SK-N-SH (cell line): ENCODE results near the gene EEFSEC. TPM values are rescaled to one million over a fixed set of nuclear protein-coding genes. Genes with fewer than 3 reads are reported as not detected.

Experiments
- CTCF ChIA-PET: fragments of 300-600, 350-600 bp; formaldehyde crosslinking; extraction: SDS; loops from one replicate; lab custom pipeline; 2021; lab: Yijun Ruan, JAX
- POLR2A ChIA-PET: fragments of 350-600 bp; sonication (Branson Sonifier 250); formaldehyde crosslinking; extraction: SDS; loops from one replicate; lab custom pipeline; 2020; ENCODE audit warnings: antibody characterized with exemption, inconsistent platforms; lab: Yijun Ruan, JAX
- DNase-seq: peaks from one replicate; pipeline ENCODE4 v3.0.0; 2012
- H2AFZ ChIP-seq: fragments of 200-600 bp; sonication (generic); 2 replicates; pipeline ENCODE4 v1.8.1; 2016; ENCODE audit warnings: antibody characterized with exemption, mild to moderate bottlenecking, low read depth
- H3F3A ChIP-seq: fragments of 200-600 bp; sonication (generic); replicated peaks from 2 replicates; pipeline ENCODE3; 2016; ENCODE audit warnings: antibody characterized with exemption, mild to moderate bottlenecking; ENCODE audit not compliant: insufficient read depth
- H3K27ac ChIP-seq, 2 experiments: fragments of 200-500 bp in 1 of 2; fragments of 200-600 bp in 1 of 2; sonication (Bioruptor generic) in 1 of 2; sonication (generic), shearing (Covaris generic) in 1 of 2; 2 replicates each; pipeline versions ENCODE4 v1.5.1 to v1.6.1; 2014 to 2016; ENCODE audit warnings: low read depth in 2 of 2, inconsistent platforms in 1 of 2, low read length in 1 of 2, mild to moderate bottlenecking in 1 of 2, mixed read lengths in 1 of 2
- H3K27me3 ChIP-seq: fragments of 200-600 bp; sonication (generic), shearing (Covaris generic); 2 replicates; pipeline ENCODE4 v1.6.1; 2016; ENCODE audit warnings: mixed run types; ENCODE audit not compliant: insufficient read depth
- H3K36me3 ChIP-seq, 2 experiments: fragments of 200-500 bp in 1 of 2; fragments of 200-600 bp in 1 of 2; sonication (Bioruptor generic) in 1 of 2; sonication (generic) in 1 of 2; replicated peaks in 1 of 2; 2 replicates each; pipeline versions ENCODE3 to v1.5.1; 2014 to 2016; ENCODE audit warnings: low read length in 1 of 2, mild to moderate bottlenecking in 1 of 2; ENCODE audit not compliant: insufficient read depth in 2 of 2, control insufficient read depth in 1 of 2
- H3K4me1 ChIP-seq, 2 experiments: fragments of 200-500 bp in 1 of 2; fragments of 200-600 bp in 1 of 2; sonication (Bioruptor generic) in 1 of 2; sonication (generic), shearing (Covaris generic) in 1 of 2; 2 replicates each; pipeline versions ENCODE4 v1.5.1 to v1.6.1; 2014 to 2016; ENCODE audit warnings: low read depth in 1 of 2, low read length in 1 of 2, mixed run types in 1 of 2; ENCODE audit not compliant: insufficient read depth in 2 of 2, control insufficient read depth in 1 of 2
- H3K4me2 ChIP-seq: fragments of 200-600 bp; sonication (generic), shearing (Covaris generic); 2 replicates; pipeline ENCODE4 v1.6.1; 2017; ENCODE audit warnings: mixed run types
- H3K4me3 ChIP-seq, 2 experiments: fragments of 200-500 bp in 1 of 2; fragments of 200-600 bp in 1 of 2; sonication (Bioruptor generic) in 1 of 2; sonication (generic), shearing (Covaris generic) in 1 of 2; 2 replicates each; pipeline versions ENCODE4 v1.5.1 to v1.8.1; 2014 to 2016; ENCODE audit warnings: low read depth in 2 of 2, inconsistent platforms in 1 of 2, low read length in 1 of 2, mild to moderate bottlenecking in 1 of 2, mixed read lengths in 1 of 2, moderate library complexity in 1 of 2
- H3K79me2 ChIP-seq: fragments of 200-600 bp; sonication (generic); 2 replicates; pipeline ENCODE4 v1.8.1; 2017; ENCODE audit warnings: mild to moderate bottlenecking; ENCODE audit not compliant: insufficient read depth
- H3K9ac ChIP-seq: fragments of 200-600 bp; sonication (generic); 2 replicates; pipeline ENCODE4 v1.6.1; 2017; ENCODE audit warnings: mixed run types
- H3K9me2 ChIP-seq: fragments of 200-600 bp; sonication (generic); 2 replicates; pipeline ENCODE4 v1.6.1; 2017; ENCODE audit warnings: mixed run types
- H3K9me3 ChIP-seq: fragments of 200-600 bp; sonication (generic); 2 replicates; pipeline ENCODE4 v1.6.1; 2017; ENCODE audit warnings: mixed run types, mild to moderate bottlenecking, moderate library complexity
- H4K20me1 ChIP-seq: fragments of 200-600 bp; sonication (generic); 2 replicates; pipeline ENCODE4 v1.6.1; 2017; ENCODE audit warnings: mild to moderate bottlenecking, mixed run types; ENCODE audit not compliant: insufficient read depth
- CHD2 ChIP-seq: fragments of 150-350 bp; IDR thresholded peaks from 2 replicates; pipeline ENCODE4 v1.6.1; 2018; ENCODE audit warnings: low read length; ENCODE audit not compliant: partially characterized antibody
- ELF1 ChIP-seq: IDR thresholded peaks from 2 replicates; pipeline ENCODE4 v1.4.0; 2012
- FOXJ3 ChIP-seq: sonication (generic); formaldehyde crosslinking; IDR thresholded peaks from 2 replicates; pipeline ENCODE4 v1.5.1; 2020; ENCODE audit warnings: mild to moderate bottlenecking, missing genetic modification reagents
- FOXM1 ChIP-seq: IDR thresholded peaks from 2 replicates; pipeline ENCODE4 v1.4.0; 2012; ENCODE audit warnings: low read depth, mild to moderate bottlenecking
- GATA2 ChIP-seq: sonication (generic); formaldehyde crosslinking; IDR thresholded peaks from 2 replicates; pipeline ENCODE4 v1.5.0; 2020; ENCODE audit warnings: mild to moderate bottlenecking, missing genetic modification reagents
- JUND ChIP-seq: IDR thresholded peaks from 2 replicates; pipeline ENCODE4 v1.4.0; 2012
- MAX ChIP-seq: IDR thresholded peaks from 2 replicates; pipeline ENCODE4 v1.4.0; 2012; ENCODE audit warnings: low read depth
- MEF2A ChIP-seq: IDR thresholded peaks from 2 replicates; pipeline ENCODE4 v1.4.0; 2012; ENCODE audit warnings: low read depth, borderline replicate concordance
- NRF1 ChIP-seq: IDR thresholded peaks from 2 replicates; pipeline ENCODE4 v1.6.1; 2012; ENCODE audit warnings: low read depth, mild to moderate bottlenecking, low read length
- REST ChIP-seq: IDR thresholded peaks from 2 replicates; pipeline ENCODE4 v1.6.1; 2012; ENCODE audit warnings: mild to moderate bottlenecking, low read depth, low read length, moderate library complexity
- RXRA ChIP-seq: IDR thresholded peaks from 2 replicates; pipeline ENCODE4 v1.4.0; 2012; ENCODE audit warnings: low read depth, mild to moderate bottlenecking, borderline replicate concordance
- SMC3 ChIP-seq: IDR thresholded peaks from 2 replicates; pipeline ENCODE4 v1.6.1; 2012; ENCODE audit warnings: low read depth, low read length, improper control_type of control experiment
- TCF12 ChIP-seq: IDR thresholded peaks from 2 replicates; pipeline ENCODE4 v1.4.0; 2012
- TEAD4 ChIP-seq: IDR thresholded peaks from 2 replicates; pipeline ENCODE4 v1.4.0; 2012; ENCODE audit warnings: mild to moderate bottlenecking, borderline replicate concordance; ENCODE audit not compliant: insufficient read depth
- USF2 ChIP-seq: fragments of 150-350 bp; IDR thresholded peaks from 2 replicates; pipeline ENCODE4 v1.6.1; 2017; ENCODE audit warnings: antibody characterized with exemption, low read length, low read depth, borderline replicate concordance
- WGBS: methylation state at CpG from one replicate; pipeline ENCODE4 v1.1.6; 2017; ENCODE audit warnings: low lambda C conversion rate; 5-methylcytosine and 5-hydroxymethylcytosine counted together
- polyA plus RNA-seq, 3 experiments: library from polyadenylated mRNA; depleted of rRNA; stranded (reverse); fragments of >200 nt; gene quantifications; 2 replicates each; pipeline ENCODE4 v1.2.3, GENCODE V29; 2012

The EEFSEC gene
- polyA plus RNA-seq, 1 of the 3 experiments (the other 2 are of a cell fraction), result 12.4 TPM

- Histone ChIP-seq H3K9me2 (no peaks in the 10 kb centered on the region), H4K20me1 (no peaks in the 10 kb centered on the region), H3F3A (no peaks in the 10 kb centered on the region), H3K27me3 (no peaks in the 10 kb centered on the region), H3K9ac (no peak overlapping the region), H2AFZ (no peak overlapping the region), H3K79me2 (no peaks in the 10 kb centered on the region), H3K4me1 (peaks cover 9 to 30% of the 10 kb centered on the region in 2 experiments; a peak in 2 of 4 replicates), H3K27ac (no peak overlapping the region), H3K36me3 (no peaks in the 10 kb centered on the region), H3K4me2 (no peak overlapping the region), H3K4me3 (no peak overlapping the region), H3K9me3 (no peaks in the 10 kb centered on the region)
- DNase-seq, result no peak
- WGBS, result 77% methylated on average over 10 of the region's 11 CpGs
- ChIA-PET POLR2A (no interaction called here), CTCF (interaction anchor here (1.1 to 2.1 kb wide), 3 partner anchors 10 to 73 kb away, joined by 3 to 6 read pairs (median 5); no protein-coding TSS in a partner anchor)
- no peak for TF ChIP-seq FOXM1
- no peak for TF ChIP-seq TEAD4
- TF ChIP-seq GATA2 (CRISPR knock-in tag), result no peak
- no peak for TF ChIP-seq SMC3
- TF ChIP-seq JUND, result no peak
- no peak for TF ChIP-seq CHD2
- no peak for TF ChIP-seq USF2
- TF ChIP-seq NRF1, result no peak
- no peak for TF ChIP-seq ELF1
- no peak for TF ChIP-seq RXRA
- TF ChIP-seq TCF12, result no peak
Observed at GRCh38 chr3:128243602-128244504, 90.6 kb downstream of the EEFSEC start.

GRCh38 chr3:128245460-128245859 lies 92.2 kb downstream of the EEFSEC start:
- peaks cover 0 to 4% of the 10 kb centered on the region in 2 experiments for H3K36me3 ChIP-seq
- DNase-seq, result no peak
- no peaks in the 10 kb centered on the region for H4K20me1 ChIP-seq
- H3F3A ChIP-seq, result no peaks in the 10 kb centered on the region
- POLR2A ChIA-PET, result no interaction called here
- H3K79me2 ChIP-seq, result no peaks in the 10 kb centered on the region
- no peaks in the 10 kb centered on the region for H3K27me3 ChIP-seq
- TF ChIP-seq ELF1 (no peak), REST (no peak), MAX (no peak), TCF12 (no peak), MEF2A (no peak), FOXJ3 (CRISPR knock-in tag) (no peak)
- TF ChIP-seq, all 33 proteins: peak for 0
- 82% methylated on average over 5 of the region's 5 CpGs for WGBS
- H3K4me3 ChIP-seq, result no peak overlapping the region
- no peak overlapping the region for H3K27ac ChIP-seq
- CTCF ChIA-PET, result interaction anchor here (1.3 to 2.1 kb wide), 2 partner anchors 10 to 75 kb away, joined by 5 to 6 read pairs; no protein-coding TSS in a partner anchor
- H3K4me2 ChIP-seq, result no peak overlapping the region
- H3K4me1 ChIP-seq, result peaks cover 9 to 14% of the 10 kb centered on the region in 2 experiments; a peak in 2 of 4 replicates
- no peak overlapping the region for H3K9ac ChIP-seq
- no peak overlapping the region for H2AFZ ChIP-seq
- H3K9me3 ChIP-seq, result peaks cover 3% of the 10 kb centered on the region; the same call in 1 of the 2 replicates
- H3K9me2 ChIP-seq, result no peaks in the 10 kb centered on the region
